Left lobe of liver (tissue), 1 donor: Measurements from ENCODE around the gene GYPA. TPM values are rescaled to one million over a fixed set of nuclear protein-coding genes. Genes with fewer than 3 reads are reported as not detected.

Experiments
- total RNA-seq: library from RNA; stranded (reverse); gene quantifications from one replicate; pipeline ENCODE4 v1.2.1, GENCODE V29; 2021
- donor health status: DM: no; HTN: yes; CAD: no.

Gene GYPA
- total RNA-seq, 1 donor from 2014 or later, result 1.2 TPM

Other genes with a start within 250 kb of the GYPA start
- not detected for gene GYPE, start 235.2 kb downstream of the GYPA start, total RNA-seq
- gene GYPB, start 121.3 kb downstream of the GYPA start, total RNA-seq, result not detected